GM21367 (cell line): ENCODE measurements around the gene PPP3R1.
"Not testable (repeated sequence)": the region's sequence is repeated elsewhere in the genome, so short reads cannot be mapped to it uniquely, and the experiment has no call there.

Experiments used
- ATAC-seq: cut with Tn5 transposase; IDR thresholded peaks from one replicate; pipeline ENCODE4 v1.9.1; 2021; ENCODE audit not compliant: unreplicated experiment

PPP3R1 gene

GRCh38 chr2:68190991-68191731 lies 61.2 kb downstream of the PPP3R1 start:
- ATAC-seq: no peak

GRCh38 chr2:68189991-68190784 lies 62.1 kb downstream of the PPP3R1 start:
- ATAC-seq: no peak

GRCh38 chr2:68188831-68189230 lies 63.5 kb downstream of the PPP3R1 start:
- ATAC-seq: no peak

- no peak for ATAC-seq
These were observed 65.0 kb downstream of the PPP3R1 start for GRCh38 chr2:68187329-68187728.

GRCh38 chr2:68185541-68186164 lies 66.7 kb downstream of the PPP3R1 start:
- no peak for ATAC-seq

- no peak for ATAC-seq
These were observed 69.4 kb downstream of the PPP3R1 start for GRCh38 chr2:68182902-68183301.

- no peak for ATAC-seq
These were observed 73.2 kb downstream of the PPP3R1 start for GRCh38 chr2:68178954-68179627.

GRCh38 chr2:68178432-68178831 lies 73.9 kb downstream of the PPP3R1 start:
- no peak for ATAC-seq

GRCh38 chr2:68177541-68177940 lies 74.8 kb downstream of the PPP3R1 start:
- ATAC-seq: no peak

GRCh38 chr2:68176657-68177056 lies 75.7 kb downstream of the PPP3R1 start:
- ATAC-seq: no peak

- ATAC-seq: not testable (repeated sequence)
These were observed 77.1 kb downstream of the PPP3R1 start for GRCh38 chr2:68175210-68175609.

- no peak for ATAC-seq
These were observed 79.2 kb downstream of the PPP3R1 start for GRCh38 chr2:68172990-68173700.

- ATAC-seq: no peak
These were observed 79.8 kb downstream of the PPP3R1 start for GRCh38 chr2:68172521-68172920.

- no peak for ATAC-seq
These were observed 80.6 kb downstream of the PPP3R1 start for GRCh38 chr2:68171684-68172083.

GRCh38 chr2:68171146-68171545 lies 81.2 kb downstream of the PPP3R1 start:
- ATAC-seq: no peak

GRCh38 chr2:68169308-68169707 lies 83.0 kb downstream of the PPP3R1 start:
- no peak for ATAC-seq

- ATAC-seq: no peak
These were observed 85.1 kb downstream of the PPP3R1 start for GRCh38 chr2:68167186-68167585.

- no peak for ATAC-seq
These were observed 88.7 kb downstream of the PPP3R1 start for GRCh38 chr2:68163641-68164040.

GRCh38 chr2:68158134-68158447 lies 94.2 kb downstream of the PPP3R1 start:
- ATAC-seq: no peak

GRCh38 chr2:68157402-68158133 lies 94.8 kb downstream of the PPP3R1 start, which contains the start of gene PNO1:
PNO1 (plus strand) TSS chr2:68157888; CDS start chr2:68157935, 47 bp downstream.
- ATAC-seq: peak; percentile 73
